ENCODE data around the gene AAGAB.

AAGAB gene

DNA sequence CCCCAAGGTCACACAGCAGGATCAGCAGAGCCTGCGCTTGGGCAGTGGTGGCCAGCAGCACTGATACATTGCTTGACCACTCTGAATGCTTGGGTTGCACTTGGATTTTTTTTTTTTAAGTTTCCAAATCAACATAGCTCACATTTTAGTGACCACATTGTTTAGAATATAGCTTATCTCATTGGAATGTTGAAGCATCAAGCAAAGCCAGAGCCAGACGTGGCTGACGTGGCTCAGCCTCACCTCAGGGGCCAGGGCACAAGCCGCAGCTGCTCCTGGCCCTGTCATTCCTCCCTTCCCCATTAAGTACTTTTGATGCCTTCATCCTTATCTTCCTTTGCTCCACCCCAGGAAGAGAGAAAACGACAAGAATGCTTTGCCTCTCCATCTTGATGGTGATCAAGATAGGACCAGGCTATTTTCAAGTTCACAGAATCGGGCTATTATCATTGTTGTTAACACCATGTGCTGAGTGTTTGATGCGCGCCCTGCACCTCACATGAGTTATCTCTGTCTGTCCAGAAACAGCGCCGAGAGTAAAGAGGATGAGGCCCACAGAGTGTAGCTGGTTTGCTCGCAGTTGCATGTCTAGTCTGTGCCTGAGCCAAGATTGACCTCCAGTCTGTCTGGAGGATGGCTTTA is 75.8 kb downstream of the AAGAB start:
- Mint-ChIP-seq H3K36me3 (peaks cover 49% of the 10 kb centered on the region), H3K4me3 (no peak overlapping the region), H3K9me3 (no peaks in the 10 kb centered on the region), H3K4me1 (peaks cover 41% of the 10 kb centered on the region), H3K27me3 (no peaks in the 10 kb centered on the region), H3K27ac (no peak overlapping the region)
- no peak for ATAC-seq

DNA sequence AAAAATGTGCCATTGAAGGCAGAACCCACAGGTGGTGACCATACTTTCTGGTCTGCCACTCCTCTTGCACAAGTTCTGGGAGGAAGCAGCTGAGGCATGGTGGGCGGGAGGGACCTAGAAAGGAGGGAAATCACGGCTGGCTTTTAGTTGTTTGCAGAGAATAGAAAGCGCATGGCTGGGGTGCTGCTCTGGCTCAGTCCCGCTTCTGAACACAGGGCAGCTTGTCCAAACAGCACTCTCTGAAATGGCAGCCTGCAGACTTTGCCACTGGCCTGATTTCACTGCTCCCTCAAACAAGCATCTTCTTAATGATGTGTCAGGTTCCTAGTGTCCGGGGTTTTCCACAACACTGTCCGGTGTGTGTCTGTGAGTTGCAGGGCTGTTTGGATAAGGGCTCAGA is 76.7 kb downstream of the AAGAB start:
- no peak overlapping the region for H3K27ac Mint-ChIP-seq
- no peaks in the 10 kb centered on the region for H3K9me3 Mint-ChIP-seq
- no peaks in the 10 kb centered on the region for H3K27me3 Mint-ChIP-seq
- H3K4me1 Mint-ChIP-seq = peaks cover 50% of the 10 kb centered on the region
- peaks cover 56% of the 10 kb centered on the region for H3K36me3 Mint-ChIP-seq
- H3K4me3 Mint-ChIP-seq = no peak overlapping the region
- ATAC-seq = no peak

DNA sequence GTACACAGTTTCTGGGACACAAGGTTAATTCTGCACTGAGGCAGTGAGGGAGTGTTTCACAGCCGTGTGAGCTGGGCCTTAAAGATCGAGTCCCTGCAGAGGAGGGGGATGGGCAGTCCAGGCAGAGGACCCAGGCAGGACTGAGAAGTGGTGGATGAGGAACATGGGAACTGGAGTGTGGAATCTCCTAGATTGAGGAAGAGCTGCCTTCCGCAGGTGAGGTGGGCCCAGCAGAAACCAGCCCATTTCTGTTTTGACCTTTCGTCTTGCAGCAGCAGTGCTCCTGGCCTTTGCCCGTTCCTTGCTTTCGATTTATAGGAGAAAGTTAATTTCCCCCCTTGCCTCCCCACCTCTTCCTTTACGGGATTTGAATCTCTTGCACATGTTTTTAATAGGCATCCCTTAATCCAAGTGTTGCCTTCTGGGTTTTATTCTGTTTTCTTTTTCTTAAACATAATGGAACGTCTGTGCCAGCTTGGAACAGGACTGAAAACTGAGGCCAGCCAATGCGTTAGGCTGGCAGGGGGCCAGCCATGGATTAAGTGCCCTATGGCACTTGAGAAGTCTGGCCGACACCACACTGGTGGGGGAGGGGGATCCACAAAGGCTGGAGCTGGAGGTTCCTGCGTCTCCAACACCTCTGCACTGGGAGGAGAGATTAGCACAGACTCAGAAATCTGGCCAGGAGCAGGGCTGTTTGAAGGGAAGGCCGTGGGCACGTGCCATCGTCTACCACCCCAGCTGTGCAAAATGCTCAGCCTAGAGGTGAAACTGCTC is 78.1 kb downstream of the AAGAB start:
- peak overlapping the region; percentile 81 for H3K27ac Mint-ChIP-seq
- no peak for ATAC-seq
- H3K9me3 Mint-ChIP-seq = no peaks in the 10 kb centered on the region
- H3K27me3 Mint-ChIP-seq = no peaks in the 10 kb centered on the region
- H3K4me1 Mint-ChIP-seq = peaks cover 53% of the 10 kb centered on the region
- peaks cover 62% of the 10 kb centered on the region for H3K36me3 Mint-ChIP-seq
- no peak overlapping the region for H3K4me3 Mint-ChIP-seq

DNA sequence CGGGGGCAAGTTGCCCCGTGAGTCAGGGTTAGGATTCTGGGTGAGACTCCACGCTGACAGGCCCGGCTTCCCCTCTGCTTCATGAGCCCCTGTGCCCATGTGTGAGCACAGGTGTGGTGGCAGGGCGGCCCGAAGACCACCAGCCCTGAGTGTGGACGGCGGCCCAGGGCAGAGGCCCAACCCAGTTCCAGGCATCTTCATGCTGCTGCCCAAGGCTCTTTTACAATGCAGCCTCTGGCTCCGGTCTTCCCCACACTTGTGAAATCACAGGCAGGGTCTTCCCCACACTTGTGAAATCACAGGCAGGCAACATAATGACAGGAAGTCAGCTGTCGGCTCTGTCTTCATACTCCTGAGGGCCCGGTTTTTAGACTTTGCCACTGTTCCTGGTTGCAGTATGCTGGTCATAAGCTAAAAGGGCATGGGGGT is 78.8 kb downstream of the AAGAB start:
- no peak overlapping the region for H3K4me3 Mint-ChIP-seq
- peak; percentile 76 for ATAC-seq

DNA sequence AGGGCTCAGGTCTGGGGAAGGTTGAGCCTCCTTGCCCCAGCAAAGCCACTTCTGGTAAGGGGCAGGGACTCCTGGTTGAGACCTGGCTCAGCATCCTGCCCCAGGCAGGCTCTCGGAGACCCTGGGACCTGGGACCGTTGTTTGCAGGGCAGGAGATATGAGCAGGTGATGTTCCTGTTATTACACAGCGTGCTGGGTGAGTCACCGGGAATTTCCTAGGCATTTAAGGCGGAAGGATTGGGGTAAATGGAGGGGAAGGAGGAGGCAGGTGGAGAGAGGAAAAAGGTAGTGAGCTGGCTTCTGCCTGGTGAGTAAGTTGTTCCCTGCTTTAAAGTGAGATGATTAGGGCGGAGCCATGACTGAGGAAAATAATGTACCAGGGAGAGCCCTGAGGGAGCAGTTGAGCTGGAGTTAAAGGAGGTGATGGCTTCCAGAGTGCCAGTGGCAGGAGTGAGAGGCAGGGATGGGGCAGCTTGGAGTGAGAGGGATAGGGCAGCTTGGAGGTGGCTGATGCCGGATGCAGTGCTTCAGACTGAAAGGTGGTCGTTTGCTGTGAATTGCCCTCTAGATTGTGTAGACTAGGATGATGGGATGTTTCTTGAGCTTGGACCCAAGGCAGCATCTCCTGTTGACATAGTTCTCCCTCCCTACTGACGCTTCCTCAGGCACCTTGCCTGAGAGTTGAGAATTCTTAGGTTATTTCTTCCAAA is 79.4 kb downstream of the AAGAB start:
- Mint-ChIP-seq H3K4me1 (peaks cover 57% of the 10 kb centered on the region), H3K27me3 (no peaks in the 10 kb centered on the region), H3K27ac (peak overlapping the region; percentile 81), H3K4me3 (peak overlapping the region; percentile 37), H3K9me3 (no peaks in the 10 kb centered on the region), H3K36me3 (peaks cover 73% of the 10 kb centered on the region)
- peak; percentile 50 for ATAC-seq

More for the DNA sequence above, 78.8 kb downstream of the AAGAB start:
- Mint-ChIP-seq H3K4me1 (peaks cover 53% of the 10 kb centered on the region), H3K27me3 (no peaks in the 10 kb centered on the region), H3K36me3 (peaks cover 69% of the 10 kb centered on the region), H3K9me3 (no peaks in the 10 kb centered on the region), H3K27ac (peak overlapping the region; percentile 81)

DNA sequence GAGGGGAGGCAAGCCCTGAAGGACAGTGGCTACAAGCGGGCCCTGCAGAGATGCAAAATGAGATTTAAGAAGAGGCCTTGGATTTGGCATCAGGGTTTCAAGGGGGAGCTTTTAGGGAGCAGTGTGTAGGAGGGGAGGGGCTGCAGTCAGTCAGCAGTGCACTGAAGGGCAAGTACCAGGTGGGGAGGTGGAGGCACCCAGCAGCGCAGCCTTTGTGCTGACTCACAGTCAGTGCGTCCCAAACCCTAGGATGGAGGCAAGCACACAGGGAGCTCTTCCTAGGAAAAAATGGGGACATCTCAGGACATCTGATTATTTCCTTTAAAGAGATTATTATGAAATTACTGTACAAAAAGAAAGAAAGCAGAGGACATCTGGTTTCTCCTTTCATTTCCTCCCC is 80.0 kb downstream of the AAGAB start:
- Mint-ChIP-seq H3K9me3 (no peaks in the 10 kb centered on the region), H3K4me1 (peaks cover 56% of the 10 kb centered on the region), H3K27ac (peak overlapping the region; percentile 81), H3K4me3 (peak overlapping the region; percentile 11), H3K27me3 (no peaks in the 10 kb centered on the region), H3K36me3 (peaks cover 73% of the 10 kb centered on the region)
- no peak for ATAC-seq

DNA sequence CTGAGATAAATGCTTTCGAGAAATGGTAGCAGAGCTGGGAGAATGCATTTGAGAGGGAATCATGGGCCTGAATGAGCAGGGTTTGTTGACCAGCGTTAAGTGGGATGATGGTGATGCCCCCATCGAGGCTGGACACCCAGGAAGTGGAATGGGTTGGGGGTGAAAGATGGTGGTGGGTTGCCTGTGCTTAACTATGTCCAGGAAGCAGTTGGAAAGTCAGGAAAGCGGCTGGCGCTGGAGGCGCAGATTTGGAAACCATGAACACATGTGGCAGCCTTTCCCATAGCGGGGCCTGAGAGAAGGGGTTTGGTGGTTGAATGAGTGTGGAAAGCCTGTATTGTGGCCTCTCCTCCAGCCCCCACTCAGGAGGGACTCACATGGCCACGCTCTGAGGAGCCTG is 80.7 kb downstream of the AAGAB start:
- no peak for ATAC-seq
- Mint-ChIP-seq H3K36me3 (peaks cover 70% of the 10 kb centered on the region), H3K27ac (peak overlapping the region; percentile 81), H3K27me3 (no peaks in the 10 kb centered on the region), H3K4me1 (peaks cover 55% of the 10 kb centered on the region), H3K9me3 (no peaks in the 10 kb centered on the region), H3K4me3 (no peak overlapping the region)

DNA sequence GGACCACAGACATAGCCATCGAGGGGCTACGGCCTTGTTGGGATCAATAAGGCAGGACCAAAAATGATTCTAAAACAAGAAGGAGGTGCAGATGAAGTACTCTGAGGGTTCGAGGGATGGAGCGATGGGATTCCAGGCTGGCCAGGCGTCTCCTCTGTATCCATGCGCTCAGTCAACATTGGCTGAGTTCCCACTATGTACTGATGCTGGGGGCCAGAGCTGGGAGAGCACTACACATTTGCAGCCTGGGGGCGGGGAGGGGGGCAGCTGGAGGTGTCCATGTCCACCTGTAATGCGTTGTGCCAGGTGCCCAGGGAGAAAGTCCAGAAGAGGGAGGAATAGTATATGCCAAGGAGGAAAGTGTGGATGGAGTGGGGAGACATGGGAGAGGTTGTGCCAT is 81.5 kb downstream of the AAGAB start:
- H3K9me3 Mint-ChIP-seq = no peaks in the 10 kb centered on the region
- no peak overlapping the region for H3K4me3 Mint-ChIP-seq
- ATAC-seq = no peak
- peaks cover 71% of the 10 kb centered on the region for H3K36me3 Mint-ChIP-seq
- H3K27me3 Mint-ChIP-seq = no peaks in the 10 kb centered on the region
- H3K4me1 Mint-ChIP-seq = peaks cover 62% of the 10 kb centered on the region
- peak overlapping the region; percentile 81 for H3K27ac Mint-ChIP-seq

DNA sequence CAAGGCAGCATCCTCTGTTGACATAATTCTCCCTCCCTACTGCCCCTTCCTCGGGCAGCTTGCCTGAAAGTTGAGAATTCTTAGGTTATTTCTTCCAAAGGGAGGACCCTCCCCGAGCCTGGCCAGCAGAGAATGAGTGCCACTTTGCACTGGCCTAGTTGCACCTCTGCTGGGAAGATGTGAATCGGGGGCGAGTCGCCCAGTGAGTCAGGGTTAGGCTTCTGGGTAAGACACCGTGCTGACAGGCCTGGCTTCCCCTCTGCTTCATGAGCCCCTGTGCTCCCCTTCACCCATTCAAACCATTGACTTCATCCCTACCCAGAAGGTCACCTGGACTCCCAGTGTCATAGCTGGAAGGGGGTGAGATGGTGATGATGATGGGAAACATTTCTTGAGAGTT is 82.3 kb downstream of the AAGAB start:
- Mint-ChIP-seq H3K4me1 (peaks cover 62% of the 10 kb centered on the region), H3K27me3 (no peaks in the 10 kb centered on the region), H3K36me3 (peaks cover 80% of the 10 kb centered on the region), H3K4me3 (no peak overlapping the region), H3K27ac (peak overlapping the region; percentile 81), H3K9me3 (no peaks in the 10 kb centered on the region)
- ATAC-seq = no peak

DNA sequence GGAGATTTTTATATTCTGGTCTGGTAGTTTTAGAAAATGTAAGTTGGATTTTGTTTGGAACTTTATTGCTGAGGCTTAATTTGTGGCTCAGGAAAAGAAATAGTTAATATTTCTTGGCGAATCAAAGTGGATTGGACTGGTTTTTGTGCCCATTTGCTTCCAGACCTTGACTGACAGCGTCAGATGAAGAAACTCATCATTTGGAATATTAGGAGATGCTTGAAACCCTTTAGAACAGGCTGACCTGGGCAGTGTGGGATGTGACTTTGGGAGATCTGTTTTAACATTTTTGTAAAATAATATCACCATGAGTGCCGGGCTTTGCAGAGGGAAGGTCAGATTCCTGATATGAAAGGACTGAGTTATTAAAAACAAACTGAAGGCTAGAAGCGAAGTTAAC is 83.0 kb downstream of the AAGAB start:
- H3K4me3 Mint-ChIP-seq = no peak overlapping the region
- no peaks in the 10 kb centered on the region for H3K27me3 Mint-ChIP-seq
- H3K9me3 Mint-ChIP-seq = no peaks in the 10 kb centered on the region
- no peak for ATAC-seq
- H3K4me1 Mint-ChIP-seq = peaks cover 63% of the 10 kb centered on the region
- peaks cover 86% of the 10 kb centered on the region for H3K36me3 Mint-ChIP-seq
- H3K27ac Mint-ChIP-seq = no peak overlapping the region

DNA sequence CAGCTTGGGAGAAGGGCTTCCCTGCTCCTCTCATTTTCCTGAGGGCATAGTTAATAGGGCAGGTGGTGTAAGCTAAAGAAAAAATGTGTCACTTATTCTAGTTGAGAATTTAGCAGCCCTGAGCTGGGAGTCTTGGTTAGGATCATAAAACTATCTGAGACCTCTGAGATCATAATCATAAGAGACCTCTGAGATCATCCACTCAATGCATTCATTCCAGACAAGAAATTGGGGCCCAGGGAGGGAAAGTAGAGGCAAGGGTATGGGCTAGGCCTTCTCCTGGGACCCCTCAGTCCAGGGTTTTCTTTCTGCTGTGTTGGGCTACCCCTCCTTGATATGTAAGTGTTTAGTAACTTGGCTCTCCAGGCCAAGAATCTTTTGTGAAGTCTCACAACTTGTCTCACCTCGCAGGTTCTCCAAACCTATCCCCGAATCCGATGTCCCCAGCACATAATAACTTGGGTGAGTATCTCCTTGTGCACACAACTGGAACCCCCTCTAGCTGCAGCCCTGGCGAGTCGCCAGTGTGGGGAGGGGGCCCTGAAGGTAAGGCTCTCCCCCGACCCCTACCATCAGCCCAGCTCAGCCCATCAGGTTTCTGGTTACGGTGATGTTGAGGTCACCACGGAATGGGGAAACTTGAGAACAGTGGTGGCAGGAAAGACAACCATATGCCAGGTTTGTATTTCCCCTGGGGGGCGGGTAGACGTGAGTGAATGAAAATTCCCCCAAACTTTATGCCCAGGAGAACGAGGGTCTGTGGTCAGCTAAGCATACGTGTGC is 84.1 kb downstream of the AAGAB start:
- H3K36me3 Mint-ChIP-seq = peaks cover 93% of the 10 kb centered on the region
- H3K9me3 Mint-ChIP-seq = no peaks in the 10 kb centered on the region
- H3K4me3 Mint-ChIP-seq = no peak overlapping the region
- no peaks in the 10 kb centered on the region for H3K27me3 Mint-ChIP-seq
- H3K27ac Mint-ChIP-seq = no peak overlapping the region
- ATAC-seq = no peak
- peaks cover 52% of the 10 kb centered on the region for H3K4me1 Mint-ChIP-seq

DNA sequence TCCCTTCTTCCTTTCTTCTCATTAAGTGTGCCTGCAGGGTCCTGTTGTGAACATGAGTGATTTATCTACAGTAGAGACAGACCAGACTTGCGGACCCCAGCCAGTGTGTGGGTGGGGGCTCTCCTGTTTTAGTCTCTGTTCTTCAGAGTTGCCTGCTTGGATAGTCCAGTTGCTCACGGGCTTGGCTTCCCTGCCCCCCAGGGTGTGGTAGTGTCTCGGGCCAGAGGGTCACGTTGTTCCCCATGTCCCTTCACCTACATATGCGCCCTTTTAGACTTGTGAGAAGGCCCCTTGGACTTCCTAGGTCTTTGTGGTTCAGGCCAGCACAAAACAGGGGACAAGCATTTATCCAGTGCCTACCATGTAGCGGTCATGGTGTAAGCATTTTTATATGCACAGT is 85.8 kb downstream of the AAGAB start:
- ATAC-seq = no peak
- H3K9me3 Mint-ChIP-seq = no peaks in the 10 kb centered on the region
- H3K27ac Mint-ChIP-seq = peak overlapping the region; percentile 46
- no peak overlapping the region for H3K4me3 Mint-ChIP-seq
- peaks cover 88% of the 10 kb centered on the region for H3K36me3 Mint-ChIP-seq
- H3K4me1 Mint-ChIP-seq = peaks cover 38% of the 10 kb centered on the region
- H3K27me3 Mint-ChIP-seq = no peaks in the 10 kb centered on the region

DNA sequence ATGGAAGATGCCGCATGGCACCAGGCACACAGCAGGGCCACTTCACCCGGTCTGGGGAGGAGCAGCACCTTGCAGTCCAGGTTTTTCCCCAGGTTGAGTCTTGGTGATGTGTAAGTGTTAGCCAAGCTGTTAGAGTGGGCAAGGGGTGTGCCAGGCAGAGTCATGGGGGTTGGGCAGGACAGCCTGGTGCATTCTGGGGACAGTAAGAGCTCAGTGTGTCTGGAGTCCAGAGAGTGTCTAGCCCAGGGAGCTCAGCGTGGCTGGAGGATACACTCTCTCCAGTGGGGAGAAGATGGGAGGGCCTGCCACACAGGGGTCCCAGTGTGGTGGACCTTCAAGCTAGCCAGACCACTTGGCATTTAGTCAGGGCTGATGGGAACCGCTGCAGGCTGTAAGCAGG is 87.4 kb downstream of the AAGAB start:
- no peak overlapping the region for H3K4me3 Mint-ChIP-seq
- H3K9me3 Mint-ChIP-seq = no peaks in the 10 kb centered on the region
- no peak overlapping the region for H3K27ac Mint-ChIP-seq
- no peaks in the 10 kb centered on the region for H3K27me3 Mint-ChIP-seq
- no peak for ATAC-seq
- peaks cover 41% of the 10 kb centered on the region for H3K4me1 Mint-ChIP-seq
- peaks cover 77% of the 10 kb centered on the region for H3K36me3 Mint-ChIP-seq

DNA sequence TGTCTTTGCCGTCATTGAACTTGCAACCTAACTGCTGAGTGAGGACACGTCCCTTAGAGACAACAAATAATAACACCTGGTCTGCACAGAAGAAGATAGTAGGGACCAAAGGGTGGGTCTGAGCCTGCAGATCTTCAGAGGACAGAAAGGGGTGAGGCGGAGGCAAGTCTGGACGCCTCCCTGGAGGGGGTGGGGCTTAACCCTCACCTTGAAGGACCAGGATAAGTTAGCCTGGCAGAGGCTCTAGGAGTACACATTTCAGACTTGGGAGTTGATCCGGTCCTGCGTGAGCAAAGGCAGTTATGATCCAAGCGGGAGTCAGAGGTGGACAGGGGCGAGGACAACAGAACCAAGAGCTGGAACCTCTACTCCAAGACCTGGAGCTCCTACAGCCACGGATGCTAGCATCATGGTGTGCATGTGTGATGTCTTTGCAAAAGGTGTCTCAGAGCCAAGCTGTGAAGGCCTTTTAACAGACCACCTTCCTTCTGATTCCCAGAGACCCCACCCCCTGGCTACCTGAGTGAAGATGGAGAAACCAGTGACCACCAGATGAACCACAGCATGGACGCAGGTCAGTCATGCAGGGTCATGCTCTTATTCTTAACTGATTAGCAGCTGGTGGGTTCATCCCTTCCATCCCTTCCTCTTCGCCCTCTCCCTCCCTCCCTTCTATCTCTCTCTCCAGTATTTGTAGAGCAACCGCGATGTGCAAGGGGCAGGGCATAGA is 88.0 kb downstream of the AAGAB start:
- Mint-ChIP-seq H3K27ac (peak overlapping the region; percentile 35), H3K27me3 (no peaks in the 10 kb centered on the region), H3K36me3 (peaks cover 71% of the 10 kb centered on the region), H3K4me3 (no peak overlapping the region), H3K9me3 (no peaks in the 10 kb centered on the region), H3K4me1 (peaks cover 47% of the 10 kb centered on the region)
- no peak for ATAC-seq

Measured in stimulated activated memory B cell treated with anti-CD40 and anti-IgM and Interleukin-4, amounts not matched to agents 10 μg/mL and 1 μg/mL and 100 μg/mL, for 72 hours (primary cell).